T-helper 2 cell treated with Interferon-gamma antibody and Interleukin-4, amounts not matched to agents 100 ng/mL and 5 ng/mL, for 36 hours (primary cell): Measurements from ENCODE around the gene SOX13. TPM values are rescaled to one million over a fixed set of nuclear protein-coding genes. Genes with fewer than 3 reads are reported as not detected.

Experiments
- intact Hi-C: fragments of 100-400 bp; cut with micrococcal nuclease; formaldehyde crosslinking; loops from one replicate; pipeline ENCODE4 v1.15.1; 2023
- total RNA-seq: library from RNA; stranded (reverse); gene quantifications from 2 replicates; pipeline ENCODE4 v1.2.3, GENCODE V29; 2022

Gene SOX13
- total RNA-seq, 1 donor from 2014 or later = 0.50 TPM

GRCh38 chr1:204151552-204152309 is 78.8 kb downstream of the SOX13 start, which contains the start of gene ETNK2:
ETNK2 (minus strand) TSS chr1:204152044; CDS start chr1:204151852, 192 bp downstream.
- intact Hi-C loops = no loop called here

GRCh38 chr1:204152310-204153044 is 79.6 kb downstream of the SOX13 start:
- intact Hi-C loops = no loop called here

GRCh38 chr1:204153667-204154066 is 80.8 kb downstream of the SOX13 start:
- intact Hi-C loops = no loop called here

GRCh38 chr1:204154568-204155255 is 81.8 kb downstream of the SOX13 start:
- intact Hi-C loops = no loop called here

GRCh38 chr1:204155881-204156280 is 83.0 kb downstream of the SOX13 start:
- intact Hi-C loops = no loop called here

- intact Hi-C loops = no loop called here
Observed at GRCh38 chr1:204157962-204158361, 85.0 kb downstream of the SOX13 start.

GRCh38 chr1:204161609-204162493 is 88.9 kb downstream of the SOX13 start:
- intact Hi-C loops = loop anchor here (1.0 to 2.0 kb wide), 4 partner anchors 45 to 341 kb away; no protein-coding TSS in a partner anchor

- intact Hi-C loops = loop anchor here (1.0 to 2.0 kb wide), 4 partner anchors 45 to 341 kb away; no protein-coding TSS in a partner anchor
Observed at GRCh38 chr1:204162494-204163074, 89.7 kb downstream of the SOX13 start.

GRCh38 chr1:204166219-204166618 is 93.3 kb downstream of the SOX13 start, which contains the start of gene REN:
REN (minus strand) TSS chr1:204166337; CDS start chr1:204166293, 44 bp downstream.
- intact Hi-C loops = no loop called here

GRCh38 chr1:204167730-204168129 is 94.8 kb downstream of the SOX13 start:
- intact Hi-C loops = no loop called here

GRCh38 chr1:204169858-204170257 is 96.9 kb downstream of the SOX13 start:
- intact Hi-C loops = no loop called here

GRCh38 chr1:204170494-204171155 is 97.7 kb downstream of the SOX13 start:
- intact Hi-C loops = no loop called here

GRCh38 chr1:204171751-204172178 is 98.8 kb downstream of the SOX13 start:
- intact Hi-C loops = no loop called here

GRCh38 chr1:204172404-204173029 is 99.6 kb downstream of the SOX13 start:
- intact Hi-C loops = no loop called here

GRCh38 chr1:204174958-204175357 is 102.0 kb downstream of the SOX13 start:
- intact Hi-C loops = no loop called here

- intact Hi-C loops = no loop called here
Observed at GRCh38 chr1:204176049-204176448, 103.1 kb downstream of the SOX13 start.

GRCh38 chr1:204177133-204177532 is 104.2 kb downstream of the SOX13 start:
- intact Hi-C loops = no loop called here
